Upper lobe of left lung (tissue), 4 donors: ENCODE data around the gene NAP1L4.

ENCODE experiments used
- POLR2AphosphoS5 ChIP-seq, 2 donors: sonication (generic); formaldehyde crosslinking; IDR thresholded peaks; one replicate each; pipeline ENCODE4 v1.5.1; 2017; ENCODE audit warnings: antibody characterized with exemption in 2 of 2
- TF ChIP-seq, protein P1 (sequence below), 6 experiments: fragments of 450-650 bp in 4 of 6; fragments of 200-600 bp in 2 of 6; sonication (generic) in 2 of 6; IDR thresholded peaks; one replicate each; pipeline ENCODE4 v1.5.1; 2016 to 2019; ENCODE audit warnings: antibody characterized with exemption in 6 of 6

DNA sequence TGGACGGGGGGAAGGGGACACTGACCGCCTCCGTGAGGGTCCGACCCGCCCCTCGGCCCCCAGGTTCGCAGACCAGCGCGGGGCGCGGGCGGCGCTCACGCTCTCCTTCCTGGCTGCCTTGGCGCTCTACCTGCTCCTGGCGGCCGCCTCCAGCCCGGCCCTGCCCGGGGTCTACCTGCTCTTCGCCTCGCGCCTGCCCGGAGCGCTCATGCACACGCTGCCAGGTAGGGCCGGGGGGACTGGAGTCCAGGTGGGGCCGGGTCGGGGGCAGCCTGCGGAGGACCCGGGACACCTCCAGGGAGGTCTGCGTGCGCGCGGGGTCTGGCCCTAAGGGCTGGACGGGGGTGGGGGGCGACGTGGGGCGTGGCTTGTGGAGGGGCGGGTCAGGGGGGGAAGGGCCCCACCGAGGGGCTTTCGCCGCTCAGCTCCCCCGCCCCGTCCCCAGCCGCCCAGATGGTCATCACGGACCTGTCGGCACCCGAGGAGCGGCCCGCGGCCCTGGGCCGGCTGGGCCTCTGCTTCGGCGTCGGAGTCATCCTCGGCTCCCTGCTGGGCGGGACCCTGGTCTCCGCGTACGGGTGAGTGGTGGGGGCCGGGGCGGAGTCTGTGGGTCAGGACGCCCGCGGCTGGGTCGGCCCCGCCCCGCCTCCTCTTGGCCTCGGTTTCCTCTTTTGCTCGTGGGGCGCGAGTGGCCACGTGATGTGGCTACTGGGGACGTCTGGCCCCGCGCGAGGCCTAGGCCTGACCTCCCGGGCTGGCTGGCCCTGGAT lies 82.8 kb downstream of the NAP1L4 start:
- TF ChIP-seq, protein P1, sequence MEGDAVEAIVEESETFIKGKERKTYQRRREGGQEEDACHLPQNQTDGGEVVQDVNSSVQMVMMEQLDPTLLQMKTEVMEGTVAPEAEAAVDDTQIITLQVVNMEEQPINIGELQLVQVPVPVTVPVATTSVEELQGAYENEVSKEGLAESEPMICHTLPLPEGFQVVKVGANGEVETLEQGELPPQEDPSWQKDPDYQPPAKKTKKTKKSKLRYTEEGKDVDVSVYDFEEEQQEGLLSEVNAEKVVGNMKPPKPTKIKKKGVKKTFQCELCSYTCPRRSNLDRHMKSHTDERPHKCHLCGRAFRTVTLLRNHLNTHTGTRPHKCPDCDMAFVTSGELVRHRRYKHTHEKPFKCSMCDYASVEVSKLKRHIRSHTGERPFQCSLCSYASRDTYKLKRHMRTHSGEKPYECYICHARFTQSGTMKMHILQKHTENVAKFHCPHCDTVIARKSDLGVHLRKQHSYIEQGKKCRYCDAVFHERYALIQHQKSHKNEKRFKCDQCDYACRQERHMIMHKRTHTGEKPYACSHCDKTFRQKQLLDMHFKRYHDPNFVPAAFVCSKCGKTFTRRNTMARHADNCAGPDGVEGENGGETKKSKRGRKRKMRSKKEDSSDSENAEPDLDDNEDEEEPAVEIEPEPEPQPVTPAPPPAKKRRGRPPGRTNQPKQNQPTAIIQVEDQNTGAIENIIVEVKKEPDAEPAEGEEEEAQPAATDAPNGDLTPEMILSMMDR (IDR thresholded peaks at IDR 0.05) = no peak
- TF ChIP-seq POLR2AphosphoS5 (IDR thresholded peaks at IDR 0.05) = no peak
